HK-2 (cell line): ENCODE results near the gene NET1.

Source experiments
- DNase-seq: peaks from one replicate; pipeline ENCODE4 v3.0.0-alpha.2; 2018; ENCODE audit not compliant: unreplicated experiment

The NET1 gene

GRCh38 chr10:5442990-5443370, 30.6 kb downstream of the NET1 start:
- DNase-seq = no peak

DNA sequence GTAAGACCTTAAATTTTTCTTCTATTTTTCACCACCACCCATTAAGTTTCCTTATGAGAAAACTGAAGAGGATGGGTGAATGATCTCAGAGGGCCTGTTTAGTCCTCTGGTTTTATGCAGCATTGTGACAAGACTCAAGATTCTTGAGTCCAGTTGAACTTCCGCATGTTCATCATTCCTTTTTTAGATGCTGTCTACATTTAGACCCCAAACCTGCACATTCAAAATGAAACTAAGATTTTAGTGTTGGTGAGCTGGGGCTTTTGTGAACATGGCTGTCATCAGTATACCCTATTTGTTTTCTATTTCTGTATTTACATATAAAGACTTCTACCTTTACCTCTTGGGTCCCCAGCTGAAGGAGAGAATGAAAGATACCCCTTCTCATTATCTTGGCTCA, 31.1 kb downstream of the NET1 start:
- DNase-seq = no peak

DNA sequence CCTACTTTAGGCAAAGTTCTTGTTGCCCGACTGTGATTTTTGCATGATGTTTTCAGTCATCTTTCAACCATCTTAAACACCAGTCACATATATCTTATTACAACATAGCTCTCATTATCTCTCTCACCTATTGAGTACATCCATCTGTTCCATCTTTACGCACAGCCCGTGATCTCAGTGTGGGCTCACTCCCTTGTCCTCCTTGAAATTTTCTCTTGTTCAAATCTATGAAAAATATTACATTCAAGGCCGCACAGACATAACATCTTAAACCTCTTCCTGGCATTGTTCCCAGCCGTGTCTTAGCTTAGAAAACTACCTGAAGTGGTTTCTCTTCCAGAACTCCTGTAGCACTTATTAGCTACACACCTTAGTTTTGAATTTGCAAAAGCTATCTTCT, 32.6 kb downstream of the NET1 start:
- no peak for DNase-seq

GRCh38 chr10:5446390-5446926, 34.1 kb downstream of the NET1 start:
- DNase-seq = peak; percentile 81

- no peak for DNase-seq
Observed at GRCh38 chr10:5447056-5447455, 34.7 kb downstream of the NET1 start.

DNA sequence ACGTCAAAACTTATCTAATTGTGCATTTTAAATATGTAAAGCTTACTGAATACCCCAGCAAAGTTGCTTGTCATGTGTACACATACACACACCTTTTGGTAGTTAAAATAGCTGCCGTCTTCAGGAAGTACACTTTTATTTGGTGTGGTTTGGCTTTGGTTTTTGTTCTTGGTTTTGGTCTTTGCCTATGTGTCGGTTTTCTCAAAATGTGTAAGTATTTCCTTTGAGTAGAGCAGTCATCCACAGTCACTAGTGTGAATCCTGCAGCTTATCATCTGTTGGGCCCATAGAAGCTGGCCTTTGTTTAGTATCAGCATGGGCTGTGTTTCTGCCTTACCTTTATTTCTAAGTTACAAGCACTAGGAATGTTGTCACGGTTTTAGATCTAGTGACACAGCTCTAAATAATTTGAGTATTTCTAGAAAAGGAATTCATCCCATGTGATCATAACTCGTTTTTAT, 35.3 kb downstream of the NET1 start:
- DNase-seq = no peak

DNA sequence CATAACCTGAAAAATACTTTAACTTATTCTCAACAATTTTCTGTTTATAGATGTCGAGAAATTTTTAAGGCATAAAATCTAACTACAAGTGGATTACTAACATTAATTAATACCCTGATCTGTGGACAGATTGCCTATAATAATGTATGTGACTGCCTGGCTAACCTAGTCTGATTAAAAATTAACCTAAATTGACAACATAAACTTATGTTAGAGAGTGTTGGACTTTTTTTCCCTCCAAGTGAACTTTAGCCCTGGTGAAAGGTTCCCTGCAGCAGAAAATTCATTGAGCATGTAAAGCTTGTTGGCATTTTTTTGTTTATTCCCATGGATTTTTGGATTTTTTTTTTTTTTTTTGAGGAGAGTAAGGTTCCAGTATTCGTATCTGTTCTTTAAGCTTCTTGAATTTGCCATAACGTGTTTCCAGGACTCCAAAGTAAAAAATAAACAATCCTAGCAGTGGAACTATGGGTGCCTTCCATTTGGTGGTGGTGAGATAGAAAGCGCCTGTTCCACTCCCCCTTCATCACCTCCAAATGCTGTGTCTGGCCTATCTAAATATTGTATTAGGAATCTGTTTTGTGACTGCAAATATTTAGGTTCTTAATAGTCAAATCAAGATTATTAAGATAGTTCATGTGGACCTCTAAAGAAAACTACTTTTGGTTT, 36.1 kb downstream of the NET1 start:
- DNase-seq = no peak

DNA sequence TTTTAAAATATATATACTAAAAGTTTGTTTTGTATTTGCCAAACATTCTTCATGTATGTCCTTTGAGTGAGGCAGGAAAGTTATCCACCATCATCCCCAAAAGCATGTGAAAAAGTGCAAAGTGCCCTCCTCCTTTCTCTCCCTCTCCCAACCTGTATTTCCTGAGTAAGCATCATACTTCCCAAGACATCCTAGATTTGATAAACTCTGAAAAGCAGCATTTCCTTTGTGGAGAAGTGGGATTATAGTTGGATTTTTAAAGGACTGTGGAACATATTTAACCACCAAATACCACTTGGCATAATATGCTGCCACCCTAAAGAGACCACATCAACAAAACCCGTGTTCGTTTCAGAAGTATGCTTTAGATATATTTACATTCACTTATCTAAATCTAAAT, 36.9 kb downstream of the NET1 start:
- DNase-seq = no peak

DNA sequence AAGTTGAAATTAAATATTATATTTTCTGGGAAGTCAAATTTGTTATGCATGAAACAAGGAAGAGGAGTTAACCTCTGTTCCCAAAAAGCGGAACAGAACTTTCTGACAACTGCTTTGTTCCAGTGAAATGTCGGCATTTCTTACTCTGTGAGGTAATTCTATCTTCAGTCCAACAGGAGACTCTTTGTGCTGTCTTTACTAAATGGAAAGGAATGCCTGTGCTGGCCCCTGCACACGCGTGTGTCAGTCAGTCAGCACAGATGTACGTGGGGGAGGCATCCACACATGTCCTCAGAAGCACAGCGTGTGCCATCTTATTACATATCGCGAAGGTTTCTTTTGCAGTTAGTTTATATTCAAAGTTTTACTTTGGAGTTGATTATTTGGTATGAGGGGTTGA, 37.5 kb downstream of the NET1 start:
- no peak for DNase-seq

DNA sequence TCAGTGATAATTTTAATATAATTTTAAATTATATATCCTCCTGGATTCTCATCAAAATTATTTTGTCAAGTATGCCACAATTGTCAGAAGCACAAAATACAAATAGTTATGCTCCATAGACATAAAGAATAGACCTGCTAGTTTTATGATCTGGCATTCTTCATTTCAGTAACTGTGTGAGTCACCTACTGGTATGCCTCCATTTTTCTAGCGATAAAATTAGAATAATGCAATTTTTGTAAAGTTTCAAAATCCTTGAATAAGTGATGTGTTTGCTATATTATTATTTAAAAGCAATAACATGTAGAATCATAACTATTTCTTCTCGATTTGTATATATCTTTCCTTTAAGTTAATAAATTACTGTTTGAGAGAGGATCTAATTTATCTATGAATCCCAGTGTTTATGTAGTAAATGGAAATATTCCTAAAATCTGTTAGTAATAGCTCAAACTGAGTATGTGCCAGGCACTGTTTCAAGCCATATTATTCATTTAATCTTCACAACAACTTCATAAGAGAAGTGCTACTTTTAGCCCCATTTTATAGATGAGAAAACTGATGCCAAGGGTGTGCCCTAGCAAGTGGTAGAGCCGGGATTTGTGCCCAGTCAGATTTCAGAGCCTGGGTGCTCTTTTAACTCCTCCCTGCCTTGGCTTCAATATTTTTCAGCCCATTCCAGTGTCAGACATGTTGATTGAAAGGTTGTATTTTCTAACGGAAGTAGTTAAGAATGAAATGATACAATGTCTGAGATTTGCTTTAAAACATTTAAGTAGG, 38.4 kb downstream of the NET1 start:
- DNase-seq = no peak

GRCh38 chr10:5453749-5454489, 41.6 kb downstream of the NET1 start:
- DNase-seq = no peak

GRCh38 chr10:5456563-5456962, 44.2 kb downstream of the NET1 start:
- DNase-seq = no peak

GRCh38 chr10:5457741-5458140, 45.4 kb downstream of the NET1 start:
- DNase-seq = no peak

DNA sequence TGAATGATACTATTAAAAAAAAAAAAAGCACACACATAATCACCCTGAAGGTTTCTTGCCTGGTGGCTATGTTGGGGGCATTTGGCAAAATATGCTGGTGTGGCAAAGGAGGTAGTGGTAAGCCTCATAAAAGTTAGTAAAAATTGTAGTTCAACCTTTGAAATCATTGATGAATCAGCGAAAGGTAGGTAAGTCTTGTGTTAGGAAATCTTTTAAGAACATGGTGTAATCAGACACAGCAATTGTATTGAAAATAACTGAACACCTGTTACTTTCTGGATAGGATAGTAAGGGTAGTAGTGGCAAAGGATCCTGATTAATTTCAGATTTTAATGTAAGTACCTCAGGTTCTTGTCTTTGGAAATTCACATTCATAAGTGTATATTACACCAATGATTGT, 46.1 kb downstream of the NET1 start:
- DNase-seq = no peak

GRCh38 chr10:5458949-5459747, 46.8 kb downstream of the NET1 start:
- no peak for DNase-seq

DNA sequence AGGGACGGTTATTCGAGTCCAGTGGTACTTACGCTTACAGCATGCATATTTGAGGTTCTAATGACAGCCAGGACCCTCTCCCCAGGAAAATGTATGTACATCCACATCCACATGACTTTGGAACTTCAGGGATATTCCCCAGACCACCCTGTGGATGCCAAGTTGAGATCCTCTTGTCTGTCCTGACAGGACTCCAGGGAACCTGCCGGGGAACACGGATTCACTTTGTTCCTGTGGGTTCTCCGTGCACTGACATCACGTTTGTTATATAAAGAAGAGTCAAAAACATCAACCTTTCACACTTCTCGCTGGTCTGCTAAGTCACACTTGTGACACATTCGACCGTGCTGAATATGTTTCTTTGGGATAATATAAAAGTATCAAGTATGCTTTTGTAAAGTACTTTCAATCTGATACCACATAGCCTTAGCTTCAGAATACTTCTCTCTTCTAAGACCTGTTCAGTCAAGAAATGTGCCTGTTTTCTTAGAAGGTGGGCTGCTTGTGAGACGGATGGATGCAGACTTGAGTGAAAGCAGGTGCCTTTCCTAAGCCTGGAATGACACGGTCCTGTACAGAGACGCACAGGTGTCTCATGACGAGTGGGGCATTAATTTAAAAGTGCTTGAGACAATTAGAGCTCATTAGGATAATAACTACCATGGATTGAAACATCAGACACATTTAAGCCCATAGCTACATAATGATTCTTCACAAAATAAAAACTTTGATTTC, 48.3 kb downstream of the NET1 start:
- no peak for DNase-seq

DNA sequence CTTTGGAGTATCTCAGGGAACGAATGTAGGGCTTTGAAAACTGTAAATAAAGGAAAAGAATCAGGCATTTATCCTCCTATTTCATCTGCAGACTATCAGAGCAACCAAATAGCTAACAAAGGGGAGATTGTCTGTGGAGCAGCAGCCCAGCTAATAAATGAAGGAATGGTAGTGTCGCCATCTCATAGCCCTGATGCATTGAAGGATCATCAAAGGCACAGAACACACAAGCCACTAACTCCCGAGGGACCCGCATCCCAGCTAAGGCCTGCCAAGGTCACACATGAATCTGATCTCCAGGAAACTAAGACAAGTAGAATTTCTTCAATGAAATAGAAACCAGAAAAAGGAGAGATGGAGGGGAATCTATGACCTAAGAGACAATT, 48.8 kb downstream of the NET1 start:
- no peak for DNase-seq

GRCh38 chr10:5461914-5462840, 49.8 kb downstream of the NET1 start:
- no peak for DNase-seq

DNA sequence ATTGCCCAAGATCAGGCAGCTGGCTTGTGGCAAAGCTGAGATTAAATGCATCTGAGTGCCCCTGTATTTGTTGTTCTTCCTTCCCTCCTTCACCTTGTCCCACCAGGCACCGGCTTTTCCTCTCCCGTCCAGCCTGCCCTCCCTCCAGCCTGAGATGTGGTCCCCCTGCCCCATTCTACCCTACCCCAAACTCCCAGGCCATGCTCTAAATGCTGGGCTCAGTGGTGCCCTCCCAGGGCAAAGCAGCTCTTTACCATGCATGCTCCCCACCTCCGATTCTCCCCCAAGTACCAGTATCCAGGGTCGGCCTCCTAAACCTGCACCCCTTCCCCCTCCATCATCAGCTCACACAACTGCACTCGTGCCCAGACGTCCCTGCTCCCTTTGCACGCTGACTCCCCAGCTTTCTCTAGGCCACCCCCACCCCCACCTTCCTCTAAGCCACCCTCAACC, 50.5 kb downstream of the NET1 start:
- DNase-seq = no peak

GRCh38 chr10:5464546-5464945, 52.2 kb downstream of the NET1 start:
- DNase-seq = no peak
